Hematopoietic multipotent progenitor cell treated with erythropoietin and hydrocortisone succinate and interleukin-3 and kit ligand, for 4 days (in vitro differentiated cells): ENCODE measurements around the gene HPCAL1.
A peak's percentile ranks its signal among the peaks of the same experiment; 100 is the strongest.

Experiments
- DNase-seq: peaks from one replicate; pipeline ENCODE4 v3.0.0-alpha.2; 2015

Gene HPCAL1

DNA sequence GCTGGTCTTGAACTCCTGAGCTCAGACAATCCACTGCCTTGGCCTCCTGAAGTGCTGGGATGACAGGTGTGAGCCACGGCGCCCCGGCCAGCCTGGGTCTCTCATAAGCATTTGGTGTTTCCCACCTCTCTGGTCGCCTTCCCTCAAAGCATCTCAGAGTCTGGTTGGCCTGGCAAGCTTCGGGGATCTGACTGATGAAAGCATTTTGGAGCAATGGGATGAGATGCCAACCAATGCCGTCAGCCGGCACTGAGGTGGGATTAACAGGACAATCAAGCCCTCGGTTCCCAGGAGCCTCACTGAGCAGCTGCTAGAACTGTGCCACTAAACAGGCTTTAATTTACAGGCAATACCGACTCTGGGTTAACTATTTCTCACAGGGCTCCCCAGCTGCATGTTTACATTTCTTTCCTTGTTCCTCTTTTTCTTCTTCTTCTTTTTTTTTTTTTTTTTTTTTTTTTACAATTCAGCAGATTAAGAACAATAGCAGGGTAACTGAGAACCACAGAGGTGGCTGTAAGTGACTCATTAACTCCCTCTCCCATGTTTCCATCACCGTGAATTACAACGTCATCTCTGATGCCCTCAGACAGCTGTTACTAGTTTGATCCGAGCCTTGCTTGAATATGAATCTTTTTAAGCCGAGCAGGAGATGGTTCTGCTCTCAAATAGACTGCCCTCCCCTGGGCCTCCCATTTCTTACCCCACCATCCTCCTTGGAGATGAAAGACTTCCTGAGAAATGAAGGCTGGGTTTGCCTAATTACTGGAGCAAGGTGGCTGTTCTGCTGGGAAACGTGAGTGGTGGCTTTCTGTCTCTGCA lies 107.5 kb downstream of the HPCAL1 start:
- DNase-seq = peak; percentile 88

DNA sequence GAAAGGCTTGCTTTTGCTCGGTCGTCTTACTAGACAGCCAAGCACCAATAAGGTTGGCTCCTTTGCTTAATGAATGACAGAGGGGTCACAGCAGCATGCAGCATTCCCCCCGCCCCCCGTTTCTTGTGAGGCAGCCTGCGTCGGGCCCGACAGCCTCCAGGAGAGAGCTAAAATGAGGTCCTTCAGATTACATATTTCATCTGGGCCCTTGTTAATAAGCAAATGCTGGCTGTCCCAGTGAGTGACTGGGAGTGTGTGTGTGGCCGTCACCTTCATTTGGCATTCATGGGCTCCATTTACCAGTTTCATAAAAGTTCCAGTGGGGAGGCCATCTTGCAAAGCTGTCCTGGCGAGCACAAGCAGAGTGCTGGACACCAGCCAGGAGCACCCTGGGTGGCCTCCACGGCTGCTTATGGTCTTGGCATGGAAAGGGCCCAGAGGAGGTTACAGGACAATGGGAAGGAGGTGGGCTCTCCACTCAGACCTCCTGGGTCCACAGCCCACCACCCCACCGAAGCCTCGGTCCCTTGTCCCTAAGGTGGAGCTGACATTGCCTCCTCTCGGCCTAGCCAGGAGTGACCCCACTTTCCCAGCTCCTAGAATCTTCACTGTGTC lies 108.2 kb downstream of the HPCAL1 start:
- no peak for DNase-seq

DNA sequence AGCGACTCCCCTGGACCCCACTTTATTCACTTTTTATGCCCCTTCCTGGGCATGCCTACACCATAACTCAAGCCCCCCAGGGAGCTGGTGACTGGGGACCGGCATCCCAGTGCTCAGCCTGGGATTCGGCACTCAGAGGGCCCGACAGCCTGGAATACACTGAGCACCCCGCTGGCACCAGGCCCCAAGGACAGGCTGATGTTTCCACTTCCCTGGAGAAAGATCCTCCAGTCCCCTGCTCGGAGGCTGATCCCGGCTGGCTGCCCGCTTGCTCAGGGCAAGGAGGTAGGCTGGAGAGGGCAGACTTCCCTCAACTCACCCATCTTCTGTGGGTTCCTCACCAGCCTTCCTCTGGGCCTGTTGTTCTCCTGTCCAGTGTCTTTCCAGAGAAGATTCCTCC lies 108.9 kb downstream of the HPCAL1 start:
- DNase-seq = no peak

DNA sequence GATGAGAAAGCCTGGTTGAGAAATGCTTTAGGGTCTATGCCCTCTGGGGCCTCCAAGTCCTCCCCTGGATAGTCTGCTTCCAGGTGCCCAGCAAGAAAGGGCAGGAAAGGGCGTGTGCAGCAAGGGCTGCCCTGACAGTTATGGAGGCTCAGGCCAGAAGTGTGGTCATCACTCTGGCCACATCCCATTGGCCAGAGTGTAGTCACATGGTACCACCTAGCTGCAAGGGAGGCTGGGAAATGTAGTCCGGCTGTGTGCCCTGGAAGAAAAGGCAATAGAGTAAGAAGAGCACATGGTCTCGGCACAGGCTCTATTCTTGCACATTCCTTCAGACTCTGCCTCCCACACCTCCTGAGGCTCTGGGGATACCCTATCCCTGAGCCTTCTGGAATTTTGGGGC lies 109.7 kb downstream of the HPCAL1 start:
- DNase-seq = peak; percentile 78

DNA sequence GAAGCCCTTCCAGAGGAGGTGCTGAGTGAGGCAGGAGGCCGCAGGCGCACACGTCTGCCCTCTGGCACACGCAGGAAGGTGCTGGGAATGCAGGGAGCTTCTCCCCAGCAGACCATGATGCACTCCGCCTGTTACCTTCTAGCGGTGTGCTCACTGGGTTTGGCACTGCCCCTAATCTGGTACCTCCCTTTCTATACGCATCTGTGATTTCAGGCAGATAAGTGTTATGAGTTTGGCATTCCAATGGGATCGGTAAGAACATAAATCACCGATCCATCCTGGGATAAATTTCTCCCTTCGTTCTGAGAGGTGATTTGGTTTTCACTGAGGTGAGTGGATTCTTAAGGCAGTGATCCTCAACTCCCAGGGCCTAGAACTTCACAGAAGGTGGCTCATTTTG lies 110.8 kb downstream of the HPCAL1 start:
- DNase-seq = no peak

DNA sequence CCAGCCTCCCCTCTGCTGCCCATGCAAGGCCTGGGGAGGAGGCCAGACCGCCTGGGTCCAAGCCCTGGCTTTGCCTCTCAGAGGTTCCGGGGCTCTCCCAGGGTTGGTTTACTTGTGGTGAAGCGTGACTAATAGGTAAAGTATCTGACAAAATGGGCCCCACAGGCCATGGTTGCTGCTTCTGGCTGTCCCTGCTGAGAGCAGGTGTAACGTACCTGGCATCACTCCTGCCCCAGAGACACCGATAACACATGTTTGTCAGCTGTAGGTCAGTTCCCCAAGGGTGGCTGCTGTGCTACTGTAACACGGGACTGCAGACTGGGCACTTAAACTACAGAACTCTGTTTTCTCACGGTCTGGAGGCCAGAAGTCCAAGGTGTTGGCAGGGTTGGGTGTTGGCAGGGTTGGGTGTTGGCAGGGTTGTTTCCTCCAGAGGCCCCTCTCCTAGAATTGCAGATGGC lies 111.3 kb downstream of the HPCAL1 start:
- no peak for DNase-seq

DNA sequence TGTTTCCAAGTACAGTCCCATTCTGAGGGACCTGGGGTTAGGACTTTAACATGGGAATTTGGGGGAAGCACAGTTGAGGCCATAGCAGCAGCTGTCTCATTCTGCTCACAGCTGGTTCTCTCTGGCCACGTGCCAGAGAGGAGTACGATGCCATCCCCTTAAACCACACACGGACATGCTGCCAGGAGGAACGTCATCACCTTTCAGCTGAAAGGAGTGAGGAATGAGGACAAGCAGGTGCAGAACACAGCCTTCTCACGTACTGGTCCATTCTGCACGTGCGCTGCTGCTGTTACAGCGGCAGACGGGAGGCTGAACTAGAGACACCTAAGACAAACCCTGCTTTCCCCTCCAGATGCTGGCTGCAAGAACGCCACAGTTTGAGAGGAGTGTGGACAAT lies 111.9 kb downstream of the HPCAL1 start:
- DNase-seq = no peak

DNA sequence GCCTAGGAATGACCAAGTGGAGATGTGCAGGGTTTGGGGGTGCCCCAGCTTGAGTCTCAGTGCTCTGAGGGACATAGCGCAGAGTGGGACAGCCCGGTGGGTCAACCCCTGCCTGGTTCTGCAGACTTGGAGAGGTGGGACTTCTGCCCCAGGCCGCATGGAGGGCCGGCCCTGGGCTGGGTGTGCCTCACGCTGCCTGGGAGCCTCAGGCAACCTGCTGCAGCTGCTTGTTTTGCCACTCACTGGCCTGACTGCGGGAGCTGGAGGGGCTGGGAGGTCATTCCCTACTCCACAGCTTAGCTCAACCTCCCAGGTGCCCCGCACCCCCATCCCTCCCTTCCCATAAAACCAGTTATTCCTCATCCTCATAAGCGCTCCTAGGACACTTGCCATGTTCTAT lies 112.3 kb downstream of the HPCAL1 start:
- DNase-seq = no peak

DNA sequence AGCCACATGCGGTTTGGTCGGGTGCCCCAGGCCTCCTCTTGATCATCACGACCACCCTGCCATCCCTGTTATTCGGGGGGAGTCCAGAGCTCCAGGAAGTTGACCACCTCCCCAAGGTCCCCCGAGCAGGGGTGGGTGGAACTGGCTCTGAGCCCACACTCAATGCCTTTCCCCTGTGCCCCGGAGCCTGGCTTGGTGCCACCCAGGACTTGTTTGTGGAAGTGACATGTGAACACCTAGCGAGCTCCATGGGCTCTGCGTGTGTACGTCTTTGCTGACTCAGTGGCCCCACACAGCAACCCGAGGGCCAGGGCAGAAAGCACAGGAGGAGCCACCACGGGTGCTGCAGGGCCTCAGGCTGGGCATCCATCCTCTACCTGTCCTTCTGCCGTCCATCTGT lies 112.9 kb downstream of the HPCAL1 start:
- no peak for DNase-seq

DNA sequence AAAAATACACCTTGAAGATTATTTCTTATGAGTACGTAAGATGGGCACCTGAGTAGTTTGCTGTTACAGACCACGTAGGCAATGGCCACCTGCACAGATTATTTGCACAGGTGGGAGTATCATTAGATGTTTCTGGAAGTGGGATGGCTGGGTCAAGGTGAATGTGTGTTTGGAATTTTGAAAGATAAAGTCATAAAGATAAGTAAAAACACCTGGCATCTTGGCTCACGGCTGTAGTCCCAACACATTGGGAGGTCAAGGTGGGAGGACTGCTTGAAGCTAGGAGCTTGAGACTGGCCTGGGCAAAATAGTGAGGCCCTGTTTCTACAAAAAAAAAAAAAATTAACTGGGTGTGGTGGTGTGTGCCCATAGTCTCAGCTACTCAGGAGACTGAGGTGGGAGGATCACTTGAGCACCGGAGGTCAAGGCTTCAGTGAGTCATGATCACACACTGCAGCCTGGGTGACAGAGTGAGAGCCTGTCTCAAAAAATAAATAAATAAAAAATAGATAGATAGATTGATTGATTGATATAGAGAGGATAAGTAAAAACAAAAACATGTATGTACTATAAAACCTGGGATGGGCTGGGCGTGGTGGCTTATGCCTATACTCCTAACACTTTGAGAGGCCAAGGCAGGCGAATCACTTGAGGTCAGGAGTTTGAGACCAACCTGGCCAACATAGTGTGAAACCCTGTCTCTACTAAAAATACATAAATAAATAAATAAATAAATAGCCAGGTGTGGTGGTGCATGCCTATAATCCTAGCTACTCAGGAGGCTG lies 115.0 kb downstream of the HPCAL1 start:
- no peak for DNase-seq

DNA sequence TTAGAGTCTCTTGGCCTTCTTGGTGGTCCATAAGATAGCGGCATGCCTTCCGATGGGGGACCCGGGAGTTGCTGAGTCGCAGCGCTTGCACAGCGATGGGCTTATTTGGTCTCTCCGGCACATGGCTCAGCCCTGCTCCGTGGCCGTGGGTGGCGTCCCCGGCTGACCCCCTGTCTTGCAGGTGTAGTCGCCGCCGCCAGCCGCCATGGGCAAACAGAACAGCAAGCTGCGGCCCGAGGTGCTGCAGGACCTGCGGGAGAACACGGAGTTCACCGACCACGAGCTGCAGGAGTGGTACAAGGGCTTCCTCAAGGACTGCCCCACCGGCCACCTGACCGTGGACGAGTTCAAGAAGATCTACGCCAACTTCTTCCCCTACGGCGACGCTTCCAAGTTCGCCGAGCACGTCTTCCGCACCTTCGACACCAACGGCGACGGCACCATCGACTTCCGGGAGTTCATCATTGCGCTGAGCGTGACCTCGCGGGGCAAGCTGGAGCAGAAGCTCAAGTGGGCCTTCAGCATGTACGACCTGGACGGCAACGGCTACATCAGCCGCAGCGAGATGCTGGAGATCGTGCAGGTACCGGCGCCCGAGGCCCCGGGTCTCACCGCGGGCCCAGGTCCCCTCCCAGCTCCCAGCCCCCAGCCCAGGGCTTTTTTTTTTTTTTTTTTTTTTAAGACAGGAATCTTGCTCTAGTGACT lies 117.0 kb downstream of the HPCAL1 start:
- no peak for DNase-seq

DNA sequence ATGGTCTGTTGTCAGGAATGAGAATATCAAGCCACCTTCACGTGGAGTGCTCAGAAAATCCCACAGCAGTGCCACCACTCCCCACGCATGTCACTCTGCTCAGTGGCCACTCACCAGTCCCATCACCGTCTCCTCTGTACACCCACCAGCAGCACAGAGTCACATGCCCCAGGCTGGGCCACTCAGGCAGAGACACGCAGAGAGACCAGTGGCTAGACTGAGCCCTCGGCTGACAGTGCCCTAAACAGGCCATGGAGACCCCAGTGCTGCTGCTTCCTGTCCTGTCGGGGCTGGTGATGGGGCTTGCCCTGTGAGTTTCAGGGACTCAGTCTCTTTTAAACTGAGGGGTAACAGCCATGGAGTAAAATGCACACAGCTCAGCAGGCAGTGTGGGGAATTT lies 119.5 kb downstream of the HPCAL1 start:
- DNase-seq = no peak

DNA sequence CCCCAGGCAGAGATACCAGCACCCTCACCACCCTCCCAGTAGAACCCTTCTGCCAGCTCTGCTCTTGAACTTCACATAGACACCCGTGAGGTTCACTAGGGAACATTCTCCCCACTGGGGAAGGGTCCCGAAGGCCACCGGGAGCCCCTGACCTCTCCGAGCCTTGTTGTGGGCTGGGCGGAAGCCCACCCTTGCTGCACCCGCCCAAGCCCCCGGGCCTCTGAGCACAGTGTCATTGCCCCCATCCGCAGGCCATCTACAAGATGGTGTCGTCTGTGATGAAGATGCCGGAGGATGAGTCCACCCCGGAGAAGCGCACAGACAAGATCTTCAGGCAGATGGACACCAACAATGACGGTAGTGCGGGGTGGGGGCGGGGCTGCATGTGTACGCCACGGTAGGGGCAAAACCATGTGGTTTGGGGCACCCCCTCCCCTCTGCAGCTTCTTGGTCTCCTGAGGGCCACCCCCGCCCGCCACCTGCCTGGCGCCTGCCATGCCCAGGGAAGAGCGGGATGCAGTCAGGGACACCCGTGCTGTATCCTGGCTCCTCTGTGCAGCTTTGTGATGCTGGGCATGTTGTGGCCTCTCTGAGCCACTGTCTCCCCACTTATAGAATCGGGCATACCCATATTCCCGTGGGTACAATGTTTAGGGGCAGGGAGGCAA lies 120.2 kb downstream of the HPCAL1 start:
- DNase-seq = no peak

DNA sequence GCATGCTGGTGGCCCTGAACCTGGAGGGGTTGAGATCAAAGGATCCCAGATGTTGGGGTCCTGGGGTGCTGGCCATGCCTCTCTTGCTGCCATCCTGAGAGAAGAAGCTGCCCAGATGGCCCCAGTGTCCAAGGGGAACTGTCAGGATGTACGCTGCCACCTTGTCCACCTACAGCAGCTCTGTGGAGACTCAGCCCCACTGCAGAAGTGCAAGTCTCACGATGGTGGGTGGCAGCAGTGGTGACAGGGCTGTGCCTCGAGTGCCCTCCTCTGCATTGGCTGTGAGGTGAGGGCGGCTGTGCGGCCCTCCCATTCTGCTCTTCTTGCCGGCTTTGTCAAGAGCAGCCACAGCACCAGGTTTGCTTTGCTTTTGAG lies 120.7 kb downstream of the HPCAL1 start:
- DNase-seq = no peak

DNA sequence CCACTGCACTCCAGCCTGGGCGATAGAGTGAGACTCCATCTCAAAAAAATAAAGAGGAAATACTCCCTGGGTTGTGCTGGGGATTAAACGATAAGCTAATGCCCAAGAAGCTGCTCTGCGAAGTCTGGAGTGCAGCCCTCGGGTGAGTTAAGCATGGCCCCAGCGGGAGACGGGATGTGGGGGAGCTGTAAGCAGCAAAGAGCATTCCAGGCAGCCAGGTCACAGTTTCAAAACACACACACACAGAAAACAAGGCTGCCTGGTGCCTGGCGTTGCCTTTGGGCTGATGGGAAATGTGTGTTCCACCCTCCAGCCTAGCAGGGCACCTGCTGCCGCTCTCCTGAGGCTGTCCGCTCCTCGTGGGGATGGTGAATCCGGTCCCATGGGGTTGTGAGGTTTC lies 121.3 kb downstream of the HPCAL1 start:
- no peak for DNase-seq

DNA sequence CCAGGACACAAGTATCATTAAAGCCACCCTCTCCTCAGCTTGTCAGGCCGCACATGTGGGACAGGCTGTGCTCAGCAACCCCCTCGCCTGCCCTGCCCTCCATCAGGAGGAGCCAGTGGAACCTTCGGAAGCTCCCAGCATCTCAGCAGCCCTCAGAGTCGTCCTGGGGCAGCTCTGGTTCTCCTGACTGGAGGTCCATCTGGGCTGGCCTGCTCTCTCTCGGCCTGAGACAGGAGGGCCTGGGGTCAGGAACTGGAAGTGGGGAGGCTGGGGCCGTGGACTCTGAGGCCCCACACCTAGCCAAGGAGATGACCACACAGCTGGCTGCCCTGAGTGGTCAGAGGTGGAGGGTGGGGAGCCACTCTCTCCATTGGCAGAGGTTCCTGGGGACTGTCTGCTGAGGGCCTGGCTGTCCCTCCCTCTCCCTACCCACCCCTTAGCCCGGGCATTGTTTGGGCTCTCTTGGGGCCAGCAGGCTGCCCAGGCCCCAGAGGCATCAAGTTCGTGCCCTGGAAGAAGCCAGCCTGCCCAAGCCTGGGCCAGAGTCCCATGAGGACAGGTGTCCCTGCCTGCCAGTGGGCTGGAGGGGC lies 122.3 kb downstream of the HPCAL1 start:
- DNase-seq = no peak

DNA sequence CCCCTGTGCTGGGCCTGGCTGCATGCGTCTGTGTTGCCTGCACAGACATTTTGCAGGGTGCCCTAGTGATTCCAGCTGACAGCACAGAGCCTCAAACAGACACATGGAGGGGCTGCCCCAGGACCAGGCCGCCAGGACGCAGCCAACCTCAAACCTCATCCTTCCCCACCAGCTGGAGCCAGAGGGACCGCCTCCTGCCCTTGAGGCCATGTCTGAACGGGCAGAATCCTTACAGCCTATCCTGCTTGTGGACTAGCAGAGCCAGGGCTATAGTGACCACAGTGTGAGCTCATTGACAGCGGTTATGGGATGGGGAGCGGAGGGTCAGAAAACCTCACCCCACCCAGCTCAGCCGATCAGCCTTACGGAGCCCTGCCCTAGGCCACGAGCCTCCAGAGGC lies 123.0 kb downstream of the HPCAL1 start:
- DNase-seq = no peak

DNA sequence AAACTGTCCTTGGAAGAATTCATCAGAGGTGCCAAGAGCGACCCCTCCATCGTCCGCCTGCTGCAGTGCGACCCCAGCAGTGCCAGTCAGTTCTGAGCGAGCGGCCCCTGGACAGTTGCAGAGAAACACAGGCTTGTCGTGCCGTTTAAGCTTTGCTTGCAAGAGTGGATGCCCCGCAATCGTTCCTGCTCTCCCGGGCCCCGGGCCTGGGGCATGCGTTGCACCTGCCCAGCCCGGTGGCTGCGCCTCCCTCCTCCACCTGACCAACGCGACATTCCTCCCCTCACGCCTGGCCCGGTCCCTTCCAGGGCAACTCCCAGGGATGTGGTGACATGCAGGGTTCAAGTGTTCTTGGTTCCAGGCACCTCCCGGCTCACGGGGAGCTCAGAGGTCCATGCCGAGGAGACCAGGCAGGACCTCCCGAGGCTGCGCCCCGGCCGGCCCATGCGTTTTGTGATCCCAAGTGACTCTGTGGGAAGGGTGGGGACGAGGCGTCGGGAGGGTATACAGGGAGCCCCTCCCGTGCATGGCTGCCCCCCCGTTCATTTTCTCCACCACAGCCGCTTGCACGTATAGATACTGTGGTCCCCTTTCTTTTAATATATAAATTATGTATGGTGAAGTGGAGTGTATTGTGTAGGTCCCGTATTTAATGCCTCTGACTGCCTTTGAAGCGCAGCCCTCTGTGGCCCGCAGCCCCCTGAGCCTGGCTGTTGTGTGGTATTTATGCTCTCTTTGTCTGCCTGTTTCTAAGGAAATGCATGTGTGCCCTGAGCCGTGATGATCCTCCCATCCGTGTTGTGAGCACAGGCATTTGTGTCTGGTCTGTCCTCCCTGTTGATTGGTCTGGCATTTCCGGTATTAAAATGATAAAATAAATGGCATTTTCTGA lies 124.3 kb downstream of the HPCAL1 start:
- DNase-seq = no peak

DNA sequence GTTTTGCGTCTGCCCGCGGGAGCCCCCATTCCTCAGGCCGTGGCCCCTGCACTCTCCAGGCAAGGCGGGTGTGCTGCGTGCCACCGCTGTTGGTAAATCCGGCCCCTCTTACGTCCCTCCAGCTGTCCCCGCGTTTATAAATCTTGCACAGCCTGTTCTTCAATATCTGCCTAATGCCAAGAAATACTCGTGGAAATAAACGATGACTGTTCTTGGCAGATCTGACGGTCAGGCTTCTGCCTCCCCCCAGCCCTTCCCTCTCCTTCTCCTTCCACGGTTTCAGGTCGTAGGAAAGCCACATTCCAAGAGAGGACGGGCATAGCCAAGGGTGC lies 124.9 kb downstream of the HPCAL1 start:
- no peak for DNase-seq

DNA sequence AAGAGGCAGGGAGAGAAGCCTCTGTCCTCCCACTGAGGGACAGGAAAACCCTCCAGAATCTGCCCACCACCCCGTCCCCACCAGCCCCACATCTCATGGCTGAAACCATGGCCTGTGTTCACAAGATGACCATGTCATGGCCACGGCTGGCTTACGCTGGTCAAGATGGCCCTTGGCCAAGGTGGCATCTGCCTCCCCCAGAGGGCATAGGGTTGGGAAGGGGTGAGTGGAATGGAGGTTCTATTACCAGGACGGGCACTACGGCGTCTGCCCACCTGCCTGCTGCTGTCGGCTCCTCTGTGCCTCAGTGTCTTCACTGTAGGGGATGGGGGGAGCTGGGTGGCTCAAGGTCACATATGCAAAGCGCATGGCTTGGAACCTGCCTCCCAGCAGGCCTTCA lies 125.7 kb downstream of the HPCAL1 start:
- no peak for DNase-seq

DNA sequence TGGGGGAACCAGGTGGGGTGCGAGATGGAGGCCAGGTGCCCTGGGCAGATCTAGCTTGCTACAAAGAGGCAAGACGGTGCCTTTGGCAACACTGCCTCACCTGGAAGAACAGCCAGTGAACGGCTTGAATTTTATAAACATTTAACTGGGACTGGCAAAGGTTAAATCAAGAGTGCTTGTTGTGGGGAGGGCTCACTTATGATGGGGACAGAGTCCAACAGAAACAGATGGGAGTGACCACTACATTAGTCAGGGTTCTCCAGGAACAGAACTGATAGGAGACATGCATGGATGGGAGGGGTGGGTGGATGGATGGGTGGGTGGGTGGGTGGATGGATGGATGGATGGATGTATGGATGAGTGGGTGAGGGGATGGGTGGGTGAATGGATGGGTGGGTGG lies 126.2 kb downstream of the HPCAL1 start:
- DNase-seq = no peak
